ENCODE data around the gene RAB11FIP3. TPM values are rescaled to one million over a fixed set of nuclear protein-coding genes. Genes with fewer than 3 reads are reported as not detected.
"Not testable (repeated sequence)": the region's sequence is repeated elsewhere in the genome, so short reads cannot be mapped to it uniquely, and the experiment has no call there.

Gene RAB11FIP3
- total and polyA plus RNA-seq, 4 donors: 24.2 to 107 (median 66.4) TPM

DNA sequence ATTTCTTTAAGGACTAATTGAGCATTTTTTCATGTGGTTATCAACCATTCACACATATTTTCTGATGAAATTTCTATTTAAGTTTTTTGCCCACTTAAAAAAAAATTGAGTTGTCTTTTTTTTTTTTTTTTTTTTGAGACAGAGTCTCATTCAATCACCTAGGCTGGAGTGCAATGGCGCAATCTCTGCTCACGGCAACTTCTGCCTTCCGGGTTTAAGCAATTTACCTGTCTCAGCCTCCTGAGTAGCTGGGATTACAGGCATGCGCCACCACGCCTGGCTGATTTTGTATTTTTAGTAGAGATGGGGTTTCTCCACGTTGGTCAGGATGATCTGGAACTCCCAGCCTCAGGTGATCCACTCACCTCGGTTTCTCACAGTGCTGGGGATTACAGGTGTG, 34.3 kb downstream of the RAB11FIP3 start:
- Histone ChIP-seq H3K27ac (ENCODE audit: low read depth, low read length) (no peak overlapping the region), H3K4me1 (ENCODE audit: control insufficient read depth, insufficient read depth, low read length) (peaks cover 19% of the 10 kb centered on the region), H3K9me3 (ENCODE audit: control insufficient read depth, insufficient read depth, low read length) (no peaks in the 10 kb centered on the region), H3K36me3 (ENCODE audit: control insufficient read depth, insufficient read depth, low read length) (peaks cover 38% of the 10 kb centered on the region), H3K4me3 (ENCODE audit: low read depth, low read length) (no peak overlapping the region), H3K27me3 (ENCODE audit: control insufficient read depth, insufficient read depth, low read length) (no peaks in the 10 kb centered on the region)
- no peak for DNase-seq (ENCODE audit: low read depth in 4 of 6, low spot score in 6 of 6)
- WGBS (ENCODE audit: insufficient coverage): 97% methylated on average over 5 of the region's 7 CpGs

DNA sequence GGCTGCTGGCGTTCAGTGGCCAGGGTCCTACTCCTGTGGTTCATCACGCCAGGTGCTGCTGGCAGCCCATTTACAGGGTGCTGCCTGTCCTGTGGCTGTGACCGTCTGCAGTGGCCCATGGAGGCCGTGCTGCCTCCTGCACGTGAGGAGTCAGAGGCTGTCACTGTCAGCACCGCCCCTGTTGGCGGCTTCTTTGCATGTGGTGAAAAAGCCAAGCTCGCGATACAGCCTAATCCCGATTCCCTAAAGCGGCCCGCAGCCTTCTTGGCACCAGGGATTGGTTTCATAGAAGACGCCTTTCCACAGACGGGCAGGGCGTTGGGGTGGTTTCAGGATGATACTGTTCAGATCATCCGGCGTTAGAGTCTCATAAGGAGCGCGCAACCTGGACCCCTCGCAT, 35.3 kb downstream of the RAB11FIP3 start:
- Histone ChIP-seq H3K9me3 (ENCODE audit: control insufficient read depth, insufficient read depth, low read length) (no peaks in the 10 kb centered on the region), H3K27me3 (ENCODE audit: control insufficient read depth, insufficient read depth, low read length) (no peaks in the 10 kb centered on the region), H3K36me3 (ENCODE audit: control insufficient read depth, insufficient read depth, low read length) (peaks cover 38% of the 10 kb centered on the region), H3K4me1 (ENCODE audit: control insufficient read depth, insufficient read depth, low read length) (peaks cover 19% of the 10 kb centered on the region), H3K27ac (ENCODE audit: low read depth, low read length) (no peak overlapping the region), H3K4me3 (ENCODE audit: low read depth, low read length) (no peak overlapping the region)
- WGBS (ENCODE audit: insufficient coverage): 91% methylated on average over 20 of the region's 20 CpGs
- no peak for DNase-seq (ENCODE audit: low read depth in 4 of 6, low spot score in 6 of 6)

DNA sequence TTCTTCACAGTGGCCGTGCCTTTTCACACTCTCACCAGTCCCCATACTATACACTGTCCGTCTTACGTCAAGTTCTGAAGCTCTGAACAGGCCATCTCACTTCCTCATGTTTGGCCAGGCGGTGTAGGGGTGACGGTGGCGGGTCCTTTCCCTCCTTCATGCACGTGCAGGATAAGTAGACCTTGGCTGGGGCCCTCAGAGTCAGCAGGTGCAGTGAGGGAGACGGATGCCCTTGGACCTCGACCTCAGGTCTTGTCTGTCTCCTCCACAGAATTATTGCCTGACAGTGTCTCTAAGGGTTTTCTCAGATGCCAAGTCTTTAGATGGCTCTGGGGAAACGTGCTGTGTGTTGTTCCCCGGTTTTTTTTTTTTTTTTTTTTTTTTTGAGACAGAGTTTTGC, 37.6 kb downstream of the RAB11FIP3 start:
- WGBS (ENCODE audit: insufficient coverage): 82% methylated on average over 7 of the region's 11 CpGs
- DNase-seq (ENCODE audit: low read depth in 4 of 6, low spot score in 6 of 6): no peak
- Histone ChIP-seq H3K4me3 (ENCODE audit: low read depth, low read length) (no peak overlapping the region), H3K4me1 (ENCODE audit: control insufficient read depth, insufficient read depth, low read length) (peaks cover 25% of the 10 kb centered on the region), H3K27ac (ENCODE audit: low read depth, low read length) (no peak overlapping the region), H3K27me3 (ENCODE audit: control insufficient read depth, insufficient read depth, low read length) (no peaks in the 10 kb centered on the region), H3K9me3 (ENCODE audit: control insufficient read depth, insufficient read depth, low read length) (no peaks in the 10 kb centered on the region), H3K36me3 (ENCODE audit: control insufficient read depth, insufficient read depth, low read length) (peaks cover 53% of the 10 kb centered on the region)

DNA sequence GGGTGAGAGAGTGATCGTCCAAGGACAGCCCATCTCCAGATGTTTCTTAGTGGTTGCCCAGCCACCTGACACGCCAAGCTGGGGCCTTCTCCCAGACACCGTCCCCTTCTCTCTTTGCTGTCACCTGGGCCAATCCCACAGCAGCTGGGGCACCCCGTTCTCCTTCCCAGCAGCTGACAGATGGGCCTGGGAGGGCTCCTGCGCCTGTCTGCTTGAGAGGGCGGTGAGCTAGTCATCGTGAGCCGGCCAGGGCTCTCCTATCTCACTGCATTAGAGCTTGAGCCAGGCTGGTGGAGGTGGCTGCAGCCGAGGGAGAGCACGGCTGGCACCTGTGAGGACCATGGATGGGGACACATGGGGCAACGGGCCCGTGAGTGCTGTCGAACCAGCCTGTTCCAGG, 41.2 kb downstream of the RAB11FIP3 start:
- H3K4me3 ChIP-seq (ENCODE audit: low read depth, low read length): no peak overlapping the region
- 76% methylated on average over 13 of the region's 13 CpGs for WGBS (ENCODE audit: insufficient coverage)
- H3K27ac ChIP-seq (ENCODE audit: low read depth, low read length): no peak overlapping the region
- no peaks in the 10 kb centered on the region for H3K9me3 ChIP-seq (ENCODE audit: control insufficient read depth, insufficient read depth, low read length)
- H3K27me3 ChIP-seq (ENCODE audit: control insufficient read depth, insufficient read depth, low read length): no peaks in the 10 kb centered on the region
- no peak for DNase-seq (ENCODE audit: low read depth in 4 of 6, low spot score in 6 of 6)
- H3K36me3 ChIP-seq (ENCODE audit: control insufficient read depth, insufficient read depth, low read length): peaks cover 52% of the 10 kb centered on the region
- H3K4me1 ChIP-seq (ENCODE audit: control insufficient read depth, insufficient read depth, low read length): peaks cover 36% of the 10 kb centered on the region

DNA sequence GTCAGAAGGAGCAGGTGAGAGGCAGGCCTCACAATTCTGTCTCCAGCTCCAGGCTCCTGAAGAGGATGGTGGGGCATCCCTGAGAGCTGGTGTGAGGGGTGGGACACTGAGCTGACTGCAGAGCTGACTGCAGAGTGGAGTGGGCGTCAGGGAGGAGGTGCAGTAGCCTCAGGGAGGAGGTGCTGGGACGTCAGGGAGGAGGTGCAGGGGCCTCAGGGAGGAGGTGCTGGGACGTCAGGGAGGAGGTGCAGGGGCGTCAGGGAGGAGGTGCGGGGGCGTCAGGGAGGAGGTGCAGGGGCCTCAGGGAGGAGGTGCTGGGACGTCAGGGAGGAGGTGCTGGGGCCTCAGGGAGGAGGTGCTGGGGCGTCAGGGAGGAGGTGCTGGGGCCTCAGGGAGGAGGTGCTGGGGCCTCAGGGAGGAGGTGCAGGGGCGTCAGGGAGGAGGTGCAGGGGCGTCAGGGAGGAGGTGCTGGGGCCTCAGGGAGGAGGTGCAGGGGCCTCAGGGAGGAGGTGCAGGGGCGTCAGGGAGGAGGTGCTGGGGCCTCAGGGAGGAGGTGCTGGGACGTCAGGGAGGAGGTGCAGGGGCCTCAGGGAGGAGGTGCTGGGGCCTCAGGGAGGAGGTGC, 41.9 kb downstream of the RAB11FIP3 start:
- Histone ChIP-seq H3K4me1 (ENCODE audit: control insufficient read depth, insufficient read depth, low read length) (peaks cover 44% of the 10 kb centered on the region), H3K36me3 (ENCODE audit: control insufficient read depth, insufficient read depth, low read length) (peaks cover 52% of the 10 kb centered on the region)
- WGBS (ENCODE audit: insufficient coverage): 74% methylated on average over 12 of the region's 12 CpGs
- H3K9me3 ChIP-seq (ENCODE audit: control insufficient read depth, insufficient read depth, low read length); H3K4me3 ChIP-seq (ENCODE audit: low read depth, low read length); H3K27me3 ChIP-seq (ENCODE audit: control insufficient read depth, insufficient read depth, low read length); DNase-seq (ENCODE audit: low read depth in 4 of 6, low spot score in 6 of 6); H3K27ac ChIP-seq (ENCODE audit: low read depth, low read length): not testable (repeated sequence)

DNA sequence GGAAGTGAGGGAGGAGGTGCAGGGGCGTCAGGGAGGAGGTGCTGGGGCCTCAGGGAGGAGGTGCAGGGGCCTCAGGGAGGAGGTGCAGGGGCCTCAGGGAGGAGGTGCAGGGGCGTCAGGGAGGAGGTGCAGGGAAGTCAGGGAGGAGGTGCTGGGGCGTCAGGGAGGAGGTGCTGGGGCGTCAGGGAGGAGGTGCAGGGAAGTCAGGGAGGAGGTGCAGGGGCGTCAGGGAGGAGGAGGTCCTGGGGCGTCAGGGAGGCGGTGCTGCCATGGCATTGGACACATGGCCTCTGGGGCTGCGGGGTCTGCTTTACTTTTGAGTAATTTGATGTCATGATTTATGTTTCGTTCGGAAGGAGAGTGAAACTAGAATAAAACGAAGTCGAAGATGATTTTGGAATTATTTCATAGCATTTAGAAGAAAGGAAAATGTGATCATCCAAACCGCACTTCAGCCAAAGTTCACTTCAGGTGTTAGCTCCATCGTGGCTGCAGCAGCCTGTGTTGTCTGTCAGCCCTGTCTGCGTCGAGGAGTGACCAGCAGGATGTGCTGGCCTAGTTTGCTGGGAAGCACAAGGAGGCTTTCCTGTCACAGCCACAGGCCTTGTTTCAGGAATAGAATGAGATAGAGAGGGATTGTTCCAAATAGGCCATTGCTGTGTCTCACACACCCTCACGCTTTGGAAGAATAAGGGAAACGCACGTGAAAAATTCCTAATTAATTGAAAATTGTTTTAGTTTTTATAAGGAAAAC, 42.8 kb downstream of the RAB11FIP3 start:
- 75% methylated on average over 16 of the region's 19 CpGs for WGBS (ENCODE audit: insufficient coverage)
- Histone ChIP-seq H3K4me3 (ENCODE audit: low read depth, low read length) (no peak overlapping the region), H3K36me3 (ENCODE audit: control insufficient read depth, insufficient read depth, low read length) (peaks cover 44% of the 10 kb centered on the region), H3K9me3 (ENCODE audit: control insufficient read depth, insufficient read depth, low read length) (no peaks in the 10 kb centered on the region), H3K4me1 (ENCODE audit: control insufficient read depth, insufficient read depth, low read length) (peaks cover 52% of the 10 kb centered on the region), H3K27ac (ENCODE audit: low read depth, low read length) (no peak overlapping the region), H3K27me3 (ENCODE audit: control insufficient read depth, insufficient read depth, low read length) (no peaks in the 10 kb centered on the region)
- no peak for DNase-seq (ENCODE audit: low read depth in 4 of 6, low spot score in 6 of 6)

DNA sequence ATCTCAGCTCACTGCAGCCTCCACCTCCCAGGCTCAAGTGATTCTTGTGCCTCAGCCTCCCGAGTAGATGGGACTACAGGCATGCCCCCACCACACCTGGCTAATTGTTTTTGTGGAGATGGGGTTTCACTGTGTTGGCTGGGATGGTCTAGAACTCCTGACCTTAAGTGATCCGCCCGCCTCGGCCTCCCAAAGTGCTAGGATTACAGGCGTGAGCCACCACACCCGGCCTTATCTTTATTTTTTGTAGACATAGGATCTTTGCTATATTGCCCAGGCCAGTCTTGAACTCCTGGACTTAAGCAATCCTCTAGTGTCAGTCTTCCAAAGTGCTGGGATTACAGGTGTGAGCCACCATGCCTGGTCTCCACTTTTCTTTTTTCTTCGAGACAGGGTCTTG, 44.0 kb downstream of the RAB11FIP3 start:
- DNase-seq (ENCODE audit: low read depth in 4 of 6, low spot score in 6 of 6); H3K9me3 ChIP-seq (ENCODE audit: control insufficient read depth, insufficient read depth, low read length); H3K27ac ChIP-seq (ENCODE audit: low read depth, low read length); H3K4me3 ChIP-seq (ENCODE audit: low read depth, low read length); H3K27me3 ChIP-seq (ENCODE audit: control insufficient read depth, insufficient read depth, low read length): not testable (repeated sequence)
- Histone ChIP-seq H3K4me1 (ENCODE audit: control insufficient read depth, insufficient read depth, low read length) (peaks cover 62% of the 10 kb centered on the region), H3K36me3 (ENCODE audit: control insufficient read depth, insufficient read depth, low read length) (peaks cover 38% of the 10 kb centered on the region)
- WGBS (ENCODE audit: insufficient coverage): 94% methylated on average over 6 of the region's 7 CpGs

DNA sequence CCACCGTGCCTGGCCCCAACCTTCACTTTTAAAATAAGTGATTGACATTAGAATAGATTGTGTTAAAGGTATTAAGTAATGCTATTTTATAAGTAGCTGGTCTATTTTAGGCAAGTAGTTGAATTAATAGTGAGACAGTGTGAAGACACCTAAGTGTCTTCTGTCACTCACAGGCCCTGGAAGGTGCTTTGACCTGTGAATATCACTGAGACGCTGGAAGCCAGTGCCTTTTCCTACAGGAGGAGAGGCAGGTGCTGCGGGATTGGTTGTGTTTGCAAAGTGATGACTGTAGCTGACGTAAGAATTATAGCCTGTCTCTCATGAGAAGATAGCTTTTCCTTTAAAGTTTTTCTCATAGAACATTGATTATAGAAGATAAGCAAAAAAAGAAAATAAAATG, 45.0 kb downstream of the RAB11FIP3 start:
- Histone ChIP-seq H3K27me3 (ENCODE audit: control insufficient read depth, insufficient read depth, low read length) (no peaks in the 10 kb centered on the region), H3K4me1 (ENCODE audit: control insufficient read depth, insufficient read depth, low read length) (peaks cover 72% of the 10 kb centered on the region), H3K27ac (ENCODE audit: low read depth, low read length) (no peak overlapping the region), H3K4me3 (ENCODE audit: low read depth, low read length) (no peak overlapping the region), H3K36me3 (ENCODE audit: control insufficient read depth, insufficient read depth, low read length) (peaks cover 37% of the 10 kb centered on the region), H3K9me3 (ENCODE audit: control insufficient read depth, insufficient read depth, low read length) (no peaks in the 10 kb centered on the region)
- no CpG with 5 or more reads among the region's 4 CpGs for WGBS (ENCODE audit: insufficient coverage)
- no peak for DNase-seq (ENCODE audit: low read depth in 4 of 6, low spot score in 6 of 6)

DNA sequence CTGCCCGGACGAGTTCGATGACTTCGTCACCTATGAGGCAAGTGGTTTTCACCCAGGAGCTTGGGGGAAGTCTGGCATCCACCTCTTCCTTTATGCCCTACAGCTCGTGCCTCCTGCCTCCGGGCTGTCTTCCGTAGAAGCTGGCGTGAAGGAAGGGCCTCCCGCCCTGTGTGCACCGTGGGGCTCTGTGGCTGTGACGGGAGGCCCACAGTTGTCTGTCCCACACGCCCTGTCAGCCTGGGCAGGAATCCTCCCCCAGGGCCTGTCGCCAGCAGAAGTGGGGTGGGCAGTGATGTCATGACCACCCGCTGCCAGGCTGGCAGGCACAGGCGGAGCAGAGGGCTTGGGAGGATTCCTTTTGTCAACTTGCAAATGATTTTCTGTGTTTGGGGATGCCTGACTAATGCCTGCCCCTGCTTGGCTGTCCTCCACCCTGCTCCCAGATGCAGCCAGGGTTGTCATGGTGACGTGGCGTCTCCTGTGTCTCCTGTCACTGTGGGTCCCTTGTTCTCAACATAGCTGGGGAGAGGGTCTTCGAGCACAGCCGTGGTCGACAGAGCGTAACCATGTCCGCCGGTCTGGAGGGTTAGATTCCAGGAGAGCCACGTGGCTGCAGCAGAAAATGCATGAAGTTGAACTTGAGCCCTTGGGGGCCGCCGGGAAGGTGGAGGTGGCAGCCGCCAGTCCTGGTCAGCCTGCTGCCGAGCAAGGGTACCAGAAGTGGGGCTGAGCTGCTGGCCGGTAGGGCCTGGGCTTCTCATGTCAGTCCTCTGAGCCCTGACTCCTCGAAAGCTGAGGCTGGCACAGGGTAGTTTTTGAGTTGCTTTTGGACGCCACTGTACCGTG, 46.1 kb downstream of the RAB11FIP3 start:
- peak; percentile 73 to 96 (median 83) for DNase-seq (ENCODE audit: low read depth in 4 of 6, low spot score in 6 of 6)
- no peak overlapping the region for H3K4me3 ChIP-seq (ENCODE audit: low read depth, low read length)
- H3K4me1 ChIP-seq (ENCODE audit: control insufficient read depth, insufficient read depth, low read length): peaks cover 75% of the 10 kb centered on the region
- H3K9me3 ChIP-seq (ENCODE audit: control insufficient read depth, insufficient read depth, low read length): no peaks in the 10 kb centered on the region
- 19% methylated on average over 32 of the region's 32 CpGs for WGBS (ENCODE audit: insufficient coverage)
- H3K27ac ChIP-seq (ENCODE audit: low read depth, low read length): peak overlapping the region; percentile 86
- H3K27me3 ChIP-seq (ENCODE audit: control insufficient read depth, insufficient read depth, low read length): no peaks in the 10 kb centered on the region
- H3K36me3 ChIP-seq (ENCODE audit: control insufficient read depth, insufficient read depth, low read length): peaks cover 34% of the 10 kb centered on the region

All from spinal cord (tissue), 10 donors.